Inferior parietal cortex (tissue), 1 donor: ENCODE data around the gene HBA2.
"Not testable (repeated sequence)": the region's sequence is repeated elsewhere in the genome, so short reads cannot be mapped to it uniquely, and the experiment has no call there.

ENCODE experiments used
- DNase-seq: peaks from one replicate; pipeline ENCODE4 v3.0.0-alpha.2; 2016; ENCODE audit errors: extremely low spot score

The HBA2 gene

DNA sequence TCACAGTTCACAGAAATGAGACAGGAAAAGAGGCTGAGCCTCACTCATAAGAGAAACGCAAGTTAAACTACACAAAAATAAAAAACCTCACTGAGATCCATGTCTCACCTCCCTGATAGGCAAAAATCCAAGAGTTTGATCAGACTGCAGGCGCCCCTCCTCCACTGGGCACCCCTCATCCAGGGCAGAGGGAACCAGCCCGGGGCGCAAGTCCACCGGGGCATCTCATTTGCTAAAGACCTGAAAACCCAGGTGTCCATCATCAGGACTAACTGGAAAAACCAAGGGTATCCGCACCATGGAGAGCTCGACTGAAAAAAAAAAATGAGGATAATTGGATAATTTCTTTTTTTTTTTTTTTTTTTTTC lies 17.7 kb upstream of the HBA2 start:
- no peak for DNase-seq

GRCh38 chr16:159136-159849 lies 13.4 kb upstream of the HBA2 start:
- no peak for DNase-seq

GRCh38 chr16:160242-160641 lies 12.4 kb upstream of the HBA2 start:
- DNase-seq, result not testable (repeated sequence)

DNA sequence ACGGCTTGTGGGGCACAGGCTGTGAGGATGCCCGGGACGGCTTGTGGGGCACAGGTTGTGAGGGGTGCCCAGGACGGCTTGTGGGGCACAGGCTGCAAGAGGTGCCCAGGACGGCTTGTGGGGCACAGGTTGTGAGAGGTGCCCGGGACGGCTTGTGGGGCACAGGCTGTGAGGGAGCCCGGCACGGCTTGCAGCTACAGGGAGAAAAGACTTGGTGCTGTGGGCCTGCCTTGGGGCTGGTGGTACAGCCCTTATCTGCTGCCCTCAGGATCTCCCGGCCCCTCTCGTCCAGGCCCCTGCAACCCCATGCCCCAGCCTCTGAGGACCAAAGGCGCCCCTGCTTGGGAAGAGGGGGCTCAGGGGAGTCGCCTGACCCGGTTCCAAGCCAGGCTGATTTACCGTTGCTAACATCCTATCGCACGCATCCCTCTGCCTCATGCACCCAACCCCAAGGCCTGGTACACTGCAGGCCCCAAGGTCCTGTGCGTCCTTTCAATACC lies 11.9 kb upstream of the HBA2 start:
- DNase-seq, result no peak

DNA sequence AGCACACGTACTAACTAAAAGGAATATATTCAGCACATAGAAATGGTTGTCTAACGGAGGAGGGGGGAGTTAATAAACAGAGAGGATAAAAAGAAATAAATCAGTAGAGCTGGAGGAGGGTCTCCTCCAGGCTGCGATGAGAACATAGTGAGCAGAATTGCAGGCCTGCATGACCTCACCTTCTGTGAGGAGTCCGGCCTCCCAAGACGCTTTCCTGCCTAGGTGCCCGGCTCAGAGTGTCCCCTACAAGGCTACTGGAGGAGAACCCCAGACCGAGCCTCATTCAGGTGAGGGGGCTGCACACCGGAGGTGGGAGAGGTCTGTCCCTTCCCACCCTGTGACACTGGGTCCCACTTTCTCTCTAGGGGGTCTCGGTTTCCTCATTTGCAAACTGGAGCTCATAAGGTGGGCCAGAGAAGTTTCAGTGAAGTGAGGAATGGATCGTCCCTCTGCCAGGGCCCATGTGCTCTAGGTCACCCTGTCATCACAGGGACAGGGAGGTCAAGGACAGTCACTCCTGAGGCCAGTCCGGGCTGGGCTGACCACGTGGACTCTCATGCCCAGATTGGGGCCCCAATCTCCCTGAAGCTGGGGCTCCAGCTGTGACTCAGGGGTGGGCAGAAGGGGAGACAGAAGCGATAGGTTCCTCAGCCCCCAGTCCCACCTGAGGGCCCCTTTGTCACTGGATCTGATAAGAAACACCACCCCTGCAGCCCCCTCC lies 10.2 kb upstream of the HBA2 start:
- no peak for DNase-seq

GRCh38 chr16:163139-163538 lies 9.5 kb upstream of the HBA2 start:
- DNase-seq, result not testable (repeated sequence)

DNA sequence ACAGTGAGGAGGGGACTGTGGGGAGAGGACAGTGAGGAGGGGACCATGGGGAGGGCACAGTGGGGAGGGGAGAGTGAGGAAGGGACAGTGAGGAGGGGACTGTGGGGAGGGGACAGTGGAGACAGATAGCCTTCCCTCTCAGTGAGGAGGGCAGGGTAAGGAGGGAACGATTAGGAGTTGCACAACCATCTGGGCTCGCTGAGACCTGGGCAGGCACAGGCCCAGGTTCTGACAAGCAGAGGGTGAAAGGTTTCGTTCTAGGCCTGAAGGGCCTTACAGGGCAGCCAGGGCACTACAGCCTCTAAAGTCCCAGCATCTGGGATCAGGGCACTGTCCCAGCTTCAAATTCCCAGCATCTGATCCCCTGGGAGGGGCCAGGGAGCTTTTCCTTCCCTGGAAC lies 9.0 kb upstream of the HBA2 start:
- DNase-seq, result not testable (repeated sequence)

DNA sequence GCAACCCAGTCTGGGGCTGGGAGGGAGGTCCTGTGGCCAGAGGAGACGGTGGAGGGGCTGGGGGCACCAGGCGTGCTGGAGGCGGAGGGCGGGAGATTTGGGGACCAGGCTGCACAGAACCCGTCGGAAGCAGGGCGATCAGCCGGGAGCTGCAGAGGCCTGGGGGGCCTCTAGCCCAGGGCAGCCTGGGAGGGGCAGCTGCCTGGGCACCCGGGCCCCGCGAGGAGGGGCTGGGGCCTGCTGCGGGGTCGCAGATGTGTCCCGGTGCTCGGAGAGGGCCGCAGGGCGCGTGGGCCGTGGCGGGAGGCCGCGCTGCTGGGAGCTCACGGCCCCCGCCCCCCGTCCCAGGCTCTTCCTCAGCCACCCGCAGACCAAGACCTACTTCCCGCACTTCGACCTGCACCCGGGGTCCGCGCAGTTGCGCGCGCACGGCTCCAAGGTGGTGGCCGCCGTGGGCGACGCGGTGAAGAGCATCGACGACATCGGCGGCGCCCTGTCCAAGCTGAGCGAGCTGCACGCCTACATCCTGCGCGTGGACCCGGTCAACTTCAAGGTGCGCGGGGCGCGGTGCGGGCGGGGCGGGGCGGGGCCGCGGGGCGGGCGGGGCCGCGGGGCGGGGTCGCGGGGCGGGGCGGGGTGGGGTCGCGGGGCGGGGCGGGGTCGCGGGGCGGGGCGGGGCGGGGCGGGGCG lies 8.4 kb upstream of the HBA2 start:
- DNase-seq, result not testable (repeated sequence)

DNA sequence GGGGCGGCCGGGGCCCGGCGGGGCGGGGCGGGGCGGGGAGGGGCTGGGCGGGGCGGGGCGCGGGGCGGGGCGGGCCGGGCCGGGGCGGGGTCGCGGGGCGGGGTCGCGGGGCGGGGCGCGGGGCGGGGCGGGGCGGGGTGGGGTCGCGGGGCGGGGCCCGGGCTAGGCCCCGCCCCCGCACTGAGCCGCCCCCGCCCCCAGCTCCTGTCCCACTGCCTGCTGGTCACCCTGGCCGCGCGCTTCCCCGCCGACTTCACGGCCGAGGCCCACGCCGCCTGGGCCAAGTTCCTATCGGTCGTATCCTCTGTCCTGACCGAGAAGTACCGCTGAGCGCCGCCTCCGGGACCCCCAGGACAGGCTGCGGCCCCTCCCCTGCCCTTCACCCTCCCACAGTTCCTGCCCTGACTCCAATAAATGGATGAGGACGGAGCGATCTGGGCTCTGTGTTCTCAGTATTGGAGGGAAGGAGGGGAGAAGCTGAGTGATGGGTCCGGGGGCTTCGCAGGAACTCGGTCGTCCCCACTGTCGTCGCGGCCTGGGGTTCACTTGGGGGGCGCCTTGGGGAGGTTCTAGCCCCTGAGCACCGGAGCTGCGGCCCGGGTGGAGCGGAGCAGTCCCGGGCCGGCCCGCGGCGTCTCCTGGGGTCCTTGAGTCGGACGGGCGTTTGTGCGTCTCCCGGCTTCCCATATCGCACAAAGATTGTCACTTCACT lies 7.7 kb upstream of the HBA2 start:
- DNase-seq, result no peak

GRCh38 chr16:165539-166374 lies 6.9 kb upstream of the HBA2 start, which contains the start of gene HBM:
HBM (plus strand) TSS chr16:165978; CDS start chr16:165998, 20 bp downstream.
- no peak for DNase-seq

- no peak for DNase-seq
These were observed 6.1 kb upstream of the HBA2 start for GRCh38 chr16:166375-167121.

- no peak for DNase-seq
These were observed 5.5 kb upstream of the HBA2 start for GRCh38 chr16:167122-167690.

DNA sequence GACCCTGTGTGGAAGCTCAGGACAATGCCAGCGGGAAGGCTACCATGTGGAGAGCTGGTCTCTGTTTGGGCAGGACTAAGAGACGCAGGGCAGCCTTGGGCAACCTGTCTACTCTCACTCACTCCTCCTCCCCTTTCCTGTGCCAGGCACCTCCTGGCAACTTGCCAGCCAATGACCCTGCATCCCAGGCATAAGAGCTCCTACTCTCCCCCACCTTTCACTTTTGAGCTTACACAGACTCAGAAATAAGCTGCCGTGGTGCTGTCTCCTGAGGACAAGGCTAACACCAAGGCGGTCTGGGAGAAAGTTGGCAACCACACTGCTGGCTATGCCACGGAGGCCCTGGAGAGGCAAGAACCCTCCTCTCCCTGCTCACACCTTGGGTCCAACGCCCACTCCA lies 4.3 kb upstream of the HBA2 start:
- no peak for DNase-seq

DNA sequence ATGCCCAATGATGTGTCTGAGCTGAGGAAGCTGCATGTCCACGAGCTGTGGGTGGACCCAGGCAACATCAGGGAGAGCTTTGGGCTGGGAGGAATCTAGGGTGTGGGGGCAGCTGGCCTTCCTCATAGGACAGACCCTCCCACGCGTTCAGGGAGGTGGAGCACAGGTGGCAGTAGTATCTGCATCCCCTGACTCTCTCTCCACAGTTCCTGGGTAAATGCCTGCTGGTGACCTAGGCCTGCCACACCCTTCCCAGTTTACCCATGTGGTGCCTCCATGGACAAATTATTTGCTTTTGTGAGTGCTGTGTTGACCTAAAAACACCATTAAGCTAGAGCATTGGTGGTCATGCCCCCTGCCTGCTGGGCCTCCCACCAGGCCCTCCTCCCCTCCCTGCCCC lies 3.7 kb upstream of the HBA2 start:
- no peak for DNase-seq

DNA sequence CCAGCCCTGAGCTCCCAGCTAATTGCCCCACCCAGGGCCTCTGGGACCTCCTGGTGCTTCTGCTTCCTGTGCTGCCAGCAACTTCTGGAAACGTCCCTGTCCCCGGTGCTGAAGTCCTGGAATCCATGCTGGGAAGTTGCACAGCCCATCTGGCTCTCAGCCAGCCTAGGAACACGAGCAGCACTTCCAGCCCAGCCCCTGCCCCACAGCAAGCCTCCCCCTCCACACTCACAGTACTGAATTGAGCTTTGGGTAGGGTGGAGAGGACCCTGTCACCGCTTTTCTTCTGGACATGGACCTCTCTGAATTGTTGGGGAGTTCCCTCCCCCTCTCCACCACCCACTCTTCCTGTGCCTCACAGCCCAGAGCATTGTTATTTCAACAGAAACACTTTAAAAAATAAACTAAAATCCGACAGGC lies 2.6 kb upstream of the HBA2 start:
- not testable (repeated sequence) for DNase-seq

DNA sequence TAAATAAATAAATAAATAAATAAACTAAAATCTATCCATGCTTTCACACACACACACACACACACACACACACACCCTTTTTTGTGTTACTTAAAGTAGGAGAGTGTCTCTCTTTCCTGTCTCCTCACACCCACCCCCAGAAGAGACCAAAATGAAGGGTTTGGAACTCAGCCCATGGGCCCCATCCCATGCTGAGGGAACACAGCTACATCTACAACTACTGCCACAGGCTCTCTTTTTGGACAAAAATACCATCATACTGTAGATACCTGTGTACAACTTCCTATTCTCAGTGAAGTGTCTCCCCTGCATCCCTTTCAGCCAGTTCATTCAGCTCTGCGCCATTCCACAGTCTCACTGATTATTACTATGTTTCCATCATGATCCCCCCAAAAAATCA lies 1.9 kb upstream of the HBA2 start:
- no peak for DNase-seq

DNA sequence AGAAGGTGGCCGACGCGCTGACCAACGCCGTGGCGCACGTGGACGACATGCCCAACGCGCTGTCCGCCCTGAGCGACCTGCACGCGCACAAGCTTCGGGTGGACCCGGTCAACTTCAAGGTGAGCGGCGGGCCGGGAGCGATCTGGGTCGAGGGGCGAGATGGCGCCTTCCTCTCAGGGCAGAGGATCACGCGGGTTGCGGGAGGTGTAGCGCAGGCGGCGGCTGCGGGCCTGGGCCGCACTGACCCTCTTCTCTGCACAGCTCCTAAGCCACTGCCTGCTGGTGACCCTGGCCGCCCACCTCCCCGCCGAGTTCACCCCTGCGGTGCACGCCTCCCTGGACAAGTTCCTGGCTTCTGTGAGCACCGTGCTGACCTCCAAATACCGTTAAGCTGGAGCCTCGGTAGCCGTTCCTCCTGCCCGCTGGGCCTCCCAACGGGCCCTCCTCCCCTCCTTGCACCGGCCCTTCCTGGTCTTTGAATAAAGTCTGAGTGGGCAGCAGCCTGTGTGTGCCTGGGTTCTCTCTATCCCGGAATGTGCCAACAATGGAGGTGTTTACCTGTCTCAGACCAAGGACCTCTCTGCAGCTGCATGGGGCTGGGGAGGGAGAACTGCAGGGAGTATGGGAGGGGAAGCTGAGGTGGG lies 657 bp downstream of the HBA2 start:
- not testable (repeated sequence) for DNase-seq

DNA sequence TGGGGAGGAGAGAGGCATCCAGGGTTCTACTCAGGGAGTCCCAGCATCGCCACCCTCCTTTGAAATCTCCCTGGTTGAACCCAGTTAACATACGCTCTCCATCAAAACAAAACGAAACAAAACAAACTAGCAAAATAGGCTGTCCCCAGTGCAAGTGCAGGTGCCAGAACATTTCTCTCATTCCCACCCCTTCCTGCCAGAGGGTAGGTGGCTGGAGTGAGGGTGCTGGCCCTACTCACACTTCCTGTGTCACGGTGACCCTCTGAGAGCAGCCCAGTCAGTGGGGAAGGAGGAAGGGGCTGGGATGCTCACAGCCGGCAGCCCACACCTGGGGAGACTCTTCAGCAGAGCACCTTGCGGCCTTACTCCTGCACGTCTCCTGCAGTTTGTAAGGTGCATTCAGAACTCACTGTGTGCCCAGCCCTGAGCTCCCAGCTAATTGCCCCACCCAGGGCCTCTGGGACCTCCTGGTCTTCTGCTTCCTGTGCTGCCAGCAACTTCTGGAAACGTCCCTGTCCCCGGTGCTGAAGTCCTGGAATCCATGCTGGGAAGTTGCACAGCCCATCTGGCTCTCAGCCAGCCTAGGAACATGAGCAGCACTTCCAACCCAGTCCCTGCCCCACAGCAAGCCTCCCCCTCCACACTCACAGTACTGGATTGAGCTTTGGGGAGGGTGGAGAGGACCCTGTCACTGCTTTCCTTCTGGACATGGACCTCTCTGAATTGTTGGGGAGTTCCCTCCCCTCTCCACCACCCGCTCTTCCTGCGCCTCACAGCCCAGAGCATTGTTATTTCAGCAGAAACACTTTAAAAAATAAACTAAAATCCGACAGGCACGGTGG lies 1.5 kb downstream of the HBA2 start:
- DNase-seq, result not testable (repeated sequence)
